Keratinocyte (primary cell): ENCODE data around the gene PDE3A. TPM values are rescaled to one million over a fixed set of nuclear protein-coding genes. Genes with fewer than 3 reads are reported as not detected.

ENCODE experiments used
- DNase-seq: peaks from one replicate; pipeline ENCODE4 v3.0.0-alpha.2; 2011; ENCODE audit warnings: low read depth, missing footprints, low spot score
- FAIRE-seq: peaks from 2 replicates; lab custom pipeline; 2011; peaks lifted over from hg19 to GRCh38; lab: Jason Lieb, UNC
- H2AFZ ChIP-seq: 2 replicates; pipeline ENCODE4 v1.6.0; 2012; ENCODE audit warnings: low read length, control low read depth, inconsistent platforms; ENCODE audit not compliant: control insufficient read depth
- H3K27ac ChIP-seq: 2 replicates; pipeline ENCODE4 v1.5.1; 2011; ENCODE audit warnings: low read length; ENCODE audit not compliant: control insufficient read depth, insufficient read depth
- H3K27me3 ChIP-seq: 3 replicates; pipeline ENCODE4 v1.6.0; 2011; ENCODE audit warnings: low read length; ENCODE audit not compliant: control insufficient read depth, insufficient read depth; ENCODE audit errors: extremely low read depth
- H3K36me3 ChIP-seq, 2 experiments: 2 replicates in 1 of 2; 3 replicates in 1 of 2; pipeline ENCODE4 v1.5.1; 2011; ENCODE audit warnings: low read length in 2 of 2, mild to moderate bottlenecking in 1 of 2; ENCODE audit not compliant: control insufficient read depth in 2 of 2, insufficient read depth in 2 of 2; ENCODE audit errors: extremely low read depth in 1 of 2
- H3K4me1 ChIP-seq: 3 replicates; pipeline ENCODE4 v1.5.1; 2011; ENCODE audit warnings: low read length; ENCODE audit not compliant: control insufficient read depth, insufficient read depth; ENCODE audit errors: extremely low read depth
- H3K4me2 ChIP-seq: 3 replicates; pipeline ENCODE4 v1.6.0; 2011; ENCODE audit warnings: low read depth, low read length; ENCODE audit not compliant: control insufficient read depth, insufficient read depth; ENCODE audit errors: extremely low read depth
- H3K4me3 ChIP-seq, 3 experiments: fragments of 200-600 bp in 1 of 3; sonication (generic) in 1 of 3; 2 replicates in 2 of 3; 3 replicates in 1 of 3; pipeline ENCODE4 v1.5.1; 2011 to 2016; ENCODE audit warnings: low read length in 3 of 3, mild to moderate bottlenecking in 3 of 3, control low read depth in 2 of 3, inconsistent platforms in 1 of 3, low read depth in 1 of 3, mixed read lengths in 1 of 3, mixed run types in 1 of 3, moderate library complexity in 1 of 3; ENCODE audit not compliant: control insufficient read depth in 2 of 3, insufficient read depth in 2 of 3; ENCODE audit errors: extremely low read depth in 1 of 3
- H3K79me2 ChIP-seq: 2 replicates; pipeline ENCODE4 v1.6.0; 2012; ENCODE audit warnings: low read length; ENCODE audit not compliant: control insufficient read depth, insufficient read depth
- H3K9ac ChIP-seq: 3 replicates; pipeline ENCODE4 v1.6.0; 2011; ENCODE audit warnings: low read length; ENCODE audit not compliant: control insufficient read depth, insufficient read depth; ENCODE audit errors: extremely low read depth
- H3K9me1 ChIP-seq: 3 replicates; pipeline ENCODE4 v1.6.0; 2011; ENCODE audit warnings: low read length; ENCODE audit not compliant: control insufficient read depth, insufficient read depth; ENCODE audit errors: extremely low read depth
- H3K9me3 ChIP-seq: 2 replicates; pipeline ENCODE4 v1.5.1; 2012; ENCODE audit warnings: low read depth, low read length; ENCODE audit not compliant: control insufficient read depth
- H4K20me1 ChIP-seq: 3 replicates; pipeline ENCODE4 v1.6.0; 2011; ENCODE audit warnings: low read length; ENCODE audit not compliant: control insufficient read depth, insufficient read depth; ENCODE audit errors: extremely low read depth
- CTCF ChIP-seq, 3 experiments: IDR thresholded peaks in 1 of 3; conservative IDR thresholded peaks in 1 of 3; optimal IDR thresholded peaks in 1 of 3; 2 replicates in 2 of 3; 3 replicates in 1 of 3; pipeline versions ENCODE3 to v1.5.1; 2011; ENCODE audit warnings: low read length in 3 of 3, mild to moderate bottlenecking in 3 of 3, moderate library complexity in 2 of 3, control low read depth in 1 of 3, inconsistent platforms in 1 of 3; ENCODE audit not compliant: insufficient read depth in 2 of 3; ENCODE audit errors: extremely low read depth in 1 of 3
- EZH2 ChIP-seq: IDR thresholded peaks from one replicate; pipeline ENCODE4 v1.6.1; 2012; ENCODE audit warnings: inconsistent platforms, mild to moderate bottlenecking, low read length, moderate library complexity
- dilution Hi-C: fragments of 300-500 bp; cut with MboI; formaldehyde crosslinking; loops from one replicate; pipeline ENCODE4 v1.7.0; 2020; ENCODE audit warnings: low sequenced_read_pairs; ENCODE audit not compliant: extremely low pct_ligation_motif_present
- polyA plus RNA-seq, 5 experiments: library from polyadenylated mRNA; depleted of rRNA in 3 of 5; stranded (reverse) in 3 of 5; stranded (forward) in 1 of 5; unstranded in 1 of 5; fragments of >200 nt; gene quantifications; 1 replicate in 1 of 5; 2 replicates in 3 of 5; 3 replicates in 1 of 5; pipeline versions ENCODE4 v1.2.1 to v1.2.3, GENCODE V29; 2011 to 2012; ENCODE audit warnings: missing spikeins in 2 of 5, low read depth in 1 of 5, low replicate concordance in 1 of 5

The PDE3A gene
- polyA plus RNA-seq, 1 donor (not counting 4 experiments of a cell fraction or from before 2014, with no cell fraction given) = 0.01 TPM

DNA sequence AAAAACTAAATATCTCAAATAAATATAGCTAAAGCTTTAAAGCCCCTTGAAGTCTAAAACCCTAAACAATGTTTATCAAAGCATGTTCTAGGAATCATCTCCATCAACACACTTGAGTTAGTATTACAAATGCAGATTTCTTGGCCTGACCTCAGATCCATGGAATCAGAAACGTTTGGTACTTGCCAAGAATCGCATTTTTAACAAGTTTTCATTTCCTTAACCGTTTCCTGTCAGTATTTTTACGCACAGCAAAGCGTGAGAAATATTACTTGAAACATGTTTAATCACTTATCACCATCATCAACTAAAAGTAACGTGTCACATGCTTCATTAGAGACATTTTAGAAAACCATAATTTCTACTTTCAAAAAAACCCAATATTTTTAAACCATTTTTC, 336.5 kb downstream of the PDE3A start:
- TF ChIP-seq CTCF (optimal IDR thresholded peaks at IDR 0.05 in 1 of 3, IDR thresholded peaks at IDR 0.05 in 1 of 3, conservative IDR thresholded peaks at IDR 0.05 in 1 of 3; ENCODE audit: extremely low read depth in 1 of 3, insufficient read depth in 2 of 3, low read length in 3 of 3) (no peak), EZH2 (no peak)
- Histone ChIP-seq H3K27me3 (no peaks in the 10 kb centered on the region), H3K4me2 (no peak overlapping the region), H3K9ac (no peak overlapping the region), H3K9me1 (no peaks in the 10 kb centered on the region), H3K36me3 (no peaks in the 10 kb centered on the region), H3K27ac (no peak overlapping the region), H3K4me1 (no peaks in the 10 kb centered on the region), H3K9me3 (no peaks in the 10 kb centered on the region), H4K20me1 (no peaks in the 10 kb centered on the region), H3K79me2 (no peaks in the 10 kb centered on the region), H3K4me3 (no peak overlapping the region), H2AFZ (no peak overlapping the region)
- DNase-seq (no peak), FAIRE-seq (no peak)
- dilution Hi-C loops = no loop called here

DNA sequence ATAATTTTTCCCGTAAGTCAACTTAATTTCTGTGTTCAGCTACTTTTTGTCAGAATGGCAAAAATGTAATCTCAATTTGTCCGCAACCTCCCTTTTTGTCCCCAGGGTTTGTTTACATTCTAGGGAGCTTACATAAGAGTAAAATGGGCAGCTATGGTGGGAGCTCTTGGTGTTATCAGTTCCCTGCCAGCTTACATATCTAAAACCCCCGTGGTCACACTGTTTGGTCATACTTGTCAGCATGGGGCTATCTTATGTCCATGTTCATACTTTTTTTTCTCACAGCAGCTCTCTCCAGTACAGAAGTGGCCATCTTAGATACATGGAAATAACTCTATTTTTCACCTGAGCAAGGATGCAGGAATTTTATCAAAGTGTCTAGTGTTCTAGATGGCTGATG, 343.5 kb downstream of the PDE3A start:
- no peak overlapping the region for H3K27ac ChIP-seq
- H3K4me3 ChIP-seq = no peak overlapping the region
- H3K36me3 ChIP-seq = no peaks in the 10 kb centered on the region
- H3K4me2 ChIP-seq = no peak overlapping the region
- no peak overlapping the region for H2AFZ ChIP-seq
- DNase-seq (no peak), FAIRE-seq (no peak)
- no peak overlapping the region for H3K9ac ChIP-seq
- H3K27me3 ChIP-seq = no peaks in the 10 kb centered on the region
- no peaks in the 10 kb centered on the region for H3K4me1 ChIP-seq
- no peaks in the 10 kb centered on the region for H3K9me1 ChIP-seq
- H3K9me3 ChIP-seq = no peaks in the 10 kb centered on the region
- no peaks in the 10 kb centered on the region for H3K79me2 ChIP-seq
- dilution Hi-C loops = no loop called here
- TF ChIP-seq EZH2 (no peak), CTCF (optimal IDR thresholded peaks at IDR 0.05 in 1 of 3, IDR thresholded peaks at IDR 0.05 in 1 of 3, conservative IDR thresholded peaks at IDR 0.05 in 1 of 3; ENCODE audit: extremely low read depth in 1 of 3, insufficient read depth in 2 of 3, low read length in 3 of 3) (no peak)
- H4K20me1 ChIP-seq = no peaks in the 10 kb centered on the region
